ENCODE data around the gene EPS8L1.

DNA sequence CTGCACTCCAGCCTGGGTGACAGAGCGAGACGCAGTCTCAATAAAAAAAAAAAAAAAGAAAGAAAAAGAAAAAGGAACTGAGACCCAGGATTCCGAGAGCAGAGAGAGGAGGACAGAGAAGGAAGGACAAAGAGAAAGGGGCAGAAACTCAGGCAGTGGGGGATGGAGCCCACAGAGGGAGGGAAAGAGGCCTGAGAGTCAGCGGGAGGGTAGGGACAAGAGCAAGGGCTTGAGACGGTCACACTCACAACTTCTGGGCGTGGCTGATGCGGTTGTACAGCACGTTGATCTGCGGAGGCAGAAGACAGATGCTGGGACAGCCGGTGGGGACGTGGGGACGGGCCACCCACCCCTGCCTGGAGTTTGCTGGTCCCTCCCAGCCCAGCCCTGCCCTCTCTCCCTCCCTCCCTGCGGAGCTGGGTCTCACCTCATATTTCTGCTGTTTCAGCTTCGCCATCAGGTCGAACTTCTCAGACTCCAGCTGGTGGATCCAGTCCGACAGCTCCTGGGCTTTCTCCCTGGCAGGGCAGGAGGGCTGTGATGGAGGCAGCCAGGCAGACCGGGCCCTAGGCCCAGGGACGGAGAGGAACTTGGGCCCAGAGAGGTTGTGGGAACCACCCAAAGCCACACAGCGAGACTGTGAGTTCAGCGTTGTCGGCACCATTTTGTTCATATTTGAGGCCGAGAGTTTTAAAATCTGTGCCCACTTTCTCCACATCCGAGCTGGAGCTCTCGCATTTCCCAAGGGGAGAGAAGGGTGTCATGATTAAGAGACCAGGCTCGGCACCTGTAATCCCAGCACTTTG is 58.2 kb downstream of the EPS8L1 start:
- TF ChIP-seq, protein P1, sequence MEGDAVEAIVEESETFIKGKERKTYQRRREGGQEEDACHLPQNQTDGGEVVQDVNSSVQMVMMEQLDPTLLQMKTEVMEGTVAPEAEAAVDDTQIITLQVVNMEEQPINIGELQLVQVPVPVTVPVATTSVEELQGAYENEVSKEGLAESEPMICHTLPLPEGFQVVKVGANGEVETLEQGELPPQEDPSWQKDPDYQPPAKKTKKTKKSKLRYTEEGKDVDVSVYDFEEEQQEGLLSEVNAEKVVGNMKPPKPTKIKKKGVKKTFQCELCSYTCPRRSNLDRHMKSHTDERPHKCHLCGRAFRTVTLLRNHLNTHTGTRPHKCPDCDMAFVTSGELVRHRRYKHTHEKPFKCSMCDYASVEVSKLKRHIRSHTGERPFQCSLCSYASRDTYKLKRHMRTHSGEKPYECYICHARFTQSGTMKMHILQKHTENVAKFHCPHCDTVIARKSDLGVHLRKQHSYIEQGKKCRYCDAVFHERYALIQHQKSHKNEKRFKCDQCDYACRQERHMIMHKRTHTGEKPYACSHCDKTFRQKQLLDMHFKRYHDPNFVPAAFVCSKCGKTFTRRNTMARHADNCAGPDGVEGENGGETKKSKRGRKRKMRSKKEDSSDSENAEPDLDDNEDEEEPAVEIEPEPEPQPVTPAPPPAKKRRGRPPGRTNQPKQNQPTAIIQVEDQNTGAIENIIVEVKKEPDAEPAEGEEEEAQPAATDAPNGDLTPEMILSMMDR (optimal IDR thresholded peaks at IDR 0.05 in 1 of 3, IDR thresholded peaks at IDR 0.05 in 1 of 3, conservative IDR thresholded peaks at IDR 0.05 in 1 of 3; ENCODE audit: extremely low read depth in 1 of 3, insufficient read depth in 2 of 3, low read length in 3 of 3), result no peak
- no peak for TF ChIP-seq EZH2 (IDR thresholded peaks at IDR 0.05; ENCODE audit: low read length)

Data from keratinocyte (primary cell).